ENCODE measurements around the gene AIMP1.

Gene AIMP1

GRCh38 chr4:106347167-106347566 lies 30.8 kb downstream of the AIMP1 start:
- no peaks in the 10 kb centered on the region for H3K27me3 ChIP-seq (ENCODE audit: insufficient read depth, poor library complexity, severe bottlenecking)
- DNase-seq (ENCODE audit: low read depth in 1 of 2, low spot score in 1 of 2): no peak
- no peak for TF ChIP-seq GABPA (IDR thresholded peaks at IDR 0.05; ENCODE audit: low read depth)
- TF ChIP-seq SPI1 (IDR thresholded peaks at IDR 0.05; ENCODE audit: borderline replicate concordance, low read depth): no peak
- no peak for TF ChIP-seq POLR2AphosphoS5 (IDR thresholded peaks at IDR 0.05; ENCODE audit: low read depth)
- TF ChIP-seq, protein P1, sequence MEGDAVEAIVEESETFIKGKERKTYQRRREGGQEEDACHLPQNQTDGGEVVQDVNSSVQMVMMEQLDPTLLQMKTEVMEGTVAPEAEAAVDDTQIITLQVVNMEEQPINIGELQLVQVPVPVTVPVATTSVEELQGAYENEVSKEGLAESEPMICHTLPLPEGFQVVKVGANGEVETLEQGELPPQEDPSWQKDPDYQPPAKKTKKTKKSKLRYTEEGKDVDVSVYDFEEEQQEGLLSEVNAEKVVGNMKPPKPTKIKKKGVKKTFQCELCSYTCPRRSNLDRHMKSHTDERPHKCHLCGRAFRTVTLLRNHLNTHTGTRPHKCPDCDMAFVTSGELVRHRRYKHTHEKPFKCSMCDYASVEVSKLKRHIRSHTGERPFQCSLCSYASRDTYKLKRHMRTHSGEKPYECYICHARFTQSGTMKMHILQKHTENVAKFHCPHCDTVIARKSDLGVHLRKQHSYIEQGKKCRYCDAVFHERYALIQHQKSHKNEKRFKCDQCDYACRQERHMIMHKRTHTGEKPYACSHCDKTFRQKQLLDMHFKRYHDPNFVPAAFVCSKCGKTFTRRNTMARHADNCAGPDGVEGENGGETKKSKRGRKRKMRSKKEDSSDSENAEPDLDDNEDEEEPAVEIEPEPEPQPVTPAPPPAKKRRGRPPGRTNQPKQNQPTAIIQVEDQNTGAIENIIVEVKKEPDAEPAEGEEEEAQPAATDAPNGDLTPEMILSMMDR (IDR thresholded peaks at IDR 0.05; ENCODE audit: insufficient read depth, low read length): no peak
- no peak for TF ChIP-seq REST (IDR thresholded peaks at IDR 0.05; ENCODE audit: insufficient replicate concordance, low read depth)
- H3K4me3 ChIP-seq (replicated peaks; ENCODE audit: insufficient read depth, low read length): no peak overlapping the region
- H3K27ac ChIP-seq (replicated peaks): no peak overlapping the region

DNA sequence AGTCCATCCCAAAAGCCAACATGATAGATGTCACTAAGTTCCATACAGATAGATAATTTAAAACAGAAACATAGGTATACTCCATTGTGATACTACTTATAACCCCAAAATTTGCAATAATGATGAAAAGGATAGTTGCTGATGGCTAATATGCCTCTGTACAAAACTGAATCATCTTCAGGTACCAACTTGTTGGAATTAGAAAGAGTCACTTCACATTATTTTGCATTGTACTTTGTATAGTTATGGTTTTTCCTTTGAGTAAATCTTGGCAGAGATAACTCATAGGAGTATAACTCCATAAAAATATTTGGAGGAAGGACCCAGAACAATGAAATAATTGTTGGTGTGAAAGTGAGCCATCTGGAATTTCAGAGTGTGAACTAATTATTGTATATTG lies 34.7 kb downstream of the AIMP1 start:
- DNase-seq (ENCODE audit: low read depth in 1 of 2, low spot score in 1 of 2): no peak
- TF ChIP-seq POLR2AphosphoS5 (IDR thresholded peaks at IDR 0.05; ENCODE audit: low read depth): no peak
- no peak for TF ChIP-seq GABPA (IDR thresholded peaks at IDR 0.05; ENCODE audit: low read depth)
- TF ChIP-seq, protein P1 (IDR thresholded peaks at IDR 0.05; ENCODE audit: insufficient read depth, low read length): no peak
- no peak for TF ChIP-seq SPI1 (IDR thresholded peaks at IDR 0.05; ENCODE audit: borderline replicate concordance, low read depth)
- TF ChIP-seq REST (IDR thresholded peaks at IDR 0.05; ENCODE audit: insufficient replicate concordance, low read depth): no peak
- Histone ChIP-seq H3K4me3 (replicated peaks; ENCODE audit: insufficient read depth, low read length) (no peak overlapping the region), H3K27ac (replicated peaks) (no peak overlapping the region), H3K27me3 (ENCODE audit: insufficient read depth, poor library complexity, severe bottlenecking) (no peaks in the 10 kb centered on the region)

DNA sequence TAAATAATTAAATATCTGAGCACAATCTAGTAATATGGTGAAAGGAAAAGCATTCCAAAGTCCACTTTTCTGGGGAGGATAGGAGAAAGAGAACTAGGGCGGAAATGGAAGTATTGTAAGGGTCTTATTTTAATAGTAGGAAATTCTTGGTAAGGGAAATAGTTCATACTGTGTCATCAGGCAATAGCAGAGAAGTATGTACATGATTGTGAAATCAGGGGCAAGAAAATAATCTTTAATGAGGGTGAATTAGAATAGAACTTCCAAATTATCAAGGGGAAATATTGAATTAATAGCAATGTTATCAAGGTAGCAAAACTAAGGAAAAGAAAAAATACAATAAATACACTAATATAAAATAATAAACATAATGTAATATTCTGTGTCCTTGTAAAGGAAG lies 37.4 kb downstream of the AIMP1 start:
- no peak for TF ChIP-seq SPI1 (IDR thresholded peaks at IDR 0.05; ENCODE audit: borderline replicate concordance, low read depth)
- Histone ChIP-seq H3K27ac (replicated peaks) (no peak overlapping the region), H3K27me3 (ENCODE audit: insufficient read depth, poor library complexity, severe bottlenecking) (no peaks in the 10 kb centered on the region), H3K4me3 (replicated peaks; ENCODE audit: insufficient read depth, low read length) (no peak overlapping the region)
- no peak for DNase-seq (ENCODE audit: low read depth in 1 of 2, low spot score in 1 of 2)

DNA sequence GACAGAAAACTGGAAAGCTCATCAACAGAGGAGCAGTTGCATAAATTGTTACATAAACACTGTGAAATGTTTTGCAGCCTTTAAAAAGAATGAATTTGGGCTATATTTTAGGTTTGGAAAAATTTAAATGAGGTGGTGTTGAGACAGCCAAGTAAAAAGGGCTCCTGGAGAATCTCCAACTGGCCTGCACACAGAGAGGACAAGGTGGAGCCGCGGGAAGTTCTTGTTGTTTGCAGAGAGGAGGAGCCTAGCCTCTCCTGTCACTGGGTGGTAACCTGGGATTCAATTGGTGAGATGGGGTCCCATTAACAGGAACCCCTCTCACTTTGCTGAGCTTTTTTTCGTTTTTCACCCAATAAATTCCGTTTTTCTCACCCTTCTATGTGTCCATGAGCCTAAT lies 38.8 kb downstream of the AIMP1 start:
- no peak overlapping the region for H3K27ac ChIP-seq (replicated peaks)
- no peak for DNase-seq (ENCODE audit: low read depth in 1 of 2, low spot score in 1 of 2)
- no peak for TF ChIP-seq SPI1 (IDR thresholded peaks at IDR 0.05; ENCODE audit: borderline replicate concordance, low read depth)
- TF ChIP-seq, protein P1 (IDR thresholded peaks at IDR 0.05; ENCODE audit: insufficient read depth, low read length): no peak
- no peak for TF ChIP-seq GABPA (IDR thresholded peaks at IDR 0.05; ENCODE audit: low read depth)
- no peak for TF ChIP-seq POLR2AphosphoS5 (IDR thresholded peaks at IDR 0.05; ENCODE audit: low read depth)
- no peak for TF ChIP-seq REST (IDR thresholded peaks at IDR 0.05; ENCODE audit: insufficient replicate concordance, low read depth)
- no peak overlapping the region for H3K4me3 ChIP-seq (replicated peaks; ENCODE audit: insufficient read depth, low read length)
- H3K27me3 ChIP-seq (ENCODE audit: insufficient read depth, poor library complexity, severe bottlenecking): no peaks in the 10 kb centered on the region
